ENCODE data around the gene PBX1.
A peak's percentile ranks its signal among the peaks of the same experiment; 100 is the strongest.

The PBX1 gene

DNA sequence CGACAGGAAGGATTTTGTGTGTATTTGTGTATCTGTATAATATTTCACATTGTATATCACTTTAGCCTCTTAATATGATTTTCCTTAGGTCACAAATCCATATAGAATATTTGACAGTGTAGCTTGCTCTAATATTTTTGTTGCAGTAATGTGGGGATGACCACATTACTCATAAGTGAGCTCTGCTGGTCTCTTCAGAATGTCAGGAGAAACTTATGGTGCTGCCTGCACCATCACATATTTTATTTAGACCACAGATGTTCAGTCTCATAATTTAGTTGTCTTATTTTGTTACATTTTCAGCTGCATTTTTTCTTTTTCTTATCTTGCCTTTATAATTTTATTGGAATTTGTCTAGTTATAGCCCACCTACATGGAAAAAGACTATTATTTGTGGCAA, 205.3 kb downstream of the PBX1 start:
- DNase-seq: no peak

DNA sequence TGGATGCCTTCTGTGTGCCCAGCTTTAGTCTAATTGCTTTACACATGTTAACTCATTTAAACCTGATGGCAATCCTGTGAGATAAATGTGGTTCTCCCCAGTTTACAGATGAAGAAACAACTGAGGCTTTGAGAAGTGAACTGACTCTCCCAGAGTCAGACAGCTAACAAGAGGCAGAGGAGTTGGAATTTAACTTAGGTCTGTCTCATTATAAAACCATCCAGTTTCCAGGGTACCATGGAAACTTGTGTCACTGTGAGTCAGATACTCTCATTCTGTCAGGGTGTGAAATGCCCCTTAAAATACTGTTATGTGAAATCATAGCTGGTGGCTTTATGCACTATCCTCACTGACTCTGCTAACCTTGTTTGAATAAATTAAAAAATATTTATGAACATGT, 206.6 kb downstream of the PBX1 start:
- no peak for DNase-seq

DNA sequence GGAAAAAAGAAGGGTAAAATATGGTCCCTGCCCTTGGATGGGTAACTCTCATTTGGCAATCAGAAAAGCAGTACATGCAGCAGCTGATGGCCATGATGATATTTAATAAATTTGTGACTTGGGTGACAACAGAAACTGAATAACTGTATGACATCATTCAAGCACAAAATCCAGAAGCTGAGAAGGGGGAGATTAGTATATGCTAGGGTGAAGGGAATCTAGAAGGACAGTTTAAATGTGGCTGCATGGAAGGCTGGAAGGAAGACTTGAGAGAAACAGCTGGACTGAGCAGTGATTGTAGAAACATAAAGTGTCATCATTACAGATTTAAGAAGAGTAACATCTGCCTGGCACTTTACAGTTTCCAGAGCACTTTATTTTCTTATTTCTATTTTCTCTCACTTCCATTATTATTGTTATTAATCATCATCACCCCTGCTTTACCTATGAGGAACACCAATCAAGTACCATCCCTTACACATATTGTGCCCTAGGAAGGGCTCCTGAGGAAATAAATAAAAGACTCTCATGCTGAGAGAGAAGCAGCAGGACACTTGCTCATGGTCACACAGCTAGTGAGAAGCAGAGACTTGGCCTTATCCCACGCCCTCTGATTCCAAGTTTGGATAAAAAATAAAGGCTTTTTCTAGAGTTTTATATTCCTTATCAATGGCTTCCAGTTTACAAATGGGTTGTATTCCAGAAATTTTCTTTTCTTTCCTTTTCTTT, 207.2 kb downstream of the PBX1 start:
- no peak for DNase-seq

DNA sequence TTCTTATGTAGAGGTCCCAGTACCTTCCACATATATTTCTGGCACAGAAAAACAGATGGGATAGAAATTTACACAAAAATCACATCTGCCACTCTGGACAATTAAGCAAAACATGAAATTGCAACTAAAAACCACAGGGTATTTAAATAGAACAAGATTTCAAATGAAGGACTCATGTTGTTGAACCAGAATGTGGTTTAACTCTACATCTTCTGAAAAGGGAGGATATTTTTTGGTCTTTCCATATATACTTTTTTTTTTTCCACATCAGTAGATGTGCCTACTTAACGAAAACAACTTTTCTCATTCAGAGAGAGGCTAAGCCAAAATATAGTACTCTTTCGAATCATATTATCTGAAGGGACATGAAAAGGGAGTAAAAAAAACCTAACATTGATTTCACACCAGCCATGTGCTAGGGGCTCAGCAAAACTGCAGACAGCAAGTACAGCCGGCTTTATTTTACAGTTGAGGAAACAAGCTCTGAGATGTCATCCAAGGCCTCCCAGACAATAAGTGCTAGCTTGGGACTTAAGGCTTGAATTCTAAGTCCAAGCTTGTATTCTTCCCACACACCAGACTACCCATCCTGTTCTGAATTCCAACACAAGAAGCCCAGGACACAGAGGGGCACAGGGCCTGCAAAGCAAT, 208.9 kb downstream of the PBX1 start:
- no peak for DNase-seq

DNA sequence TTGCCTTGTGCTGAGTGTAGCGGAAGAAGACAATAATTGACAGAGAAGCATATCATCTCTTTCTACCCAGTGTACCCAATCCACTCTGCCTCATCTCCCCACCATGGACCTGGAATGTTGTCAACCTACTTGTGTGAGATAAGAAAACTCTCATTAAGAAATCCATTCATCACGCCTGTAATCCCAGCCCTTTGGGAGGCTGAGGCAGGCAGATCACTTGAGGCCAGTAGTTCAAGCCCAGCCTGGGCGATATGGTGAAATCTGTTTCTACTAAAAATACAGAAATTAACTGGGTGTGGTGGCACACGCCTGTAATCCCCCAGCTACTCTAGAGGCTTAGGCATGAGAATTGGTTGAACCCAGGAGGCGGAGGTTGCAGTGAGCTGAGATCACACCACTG, 209.6 kb downstream of the PBX1 start:
- no peak for DNase-seq

- DNase-seq: no peak
Measured at GRCh38 chr1:164769486-164770130, 210.6 kb downstream of the PBX1 start.

DNA sequence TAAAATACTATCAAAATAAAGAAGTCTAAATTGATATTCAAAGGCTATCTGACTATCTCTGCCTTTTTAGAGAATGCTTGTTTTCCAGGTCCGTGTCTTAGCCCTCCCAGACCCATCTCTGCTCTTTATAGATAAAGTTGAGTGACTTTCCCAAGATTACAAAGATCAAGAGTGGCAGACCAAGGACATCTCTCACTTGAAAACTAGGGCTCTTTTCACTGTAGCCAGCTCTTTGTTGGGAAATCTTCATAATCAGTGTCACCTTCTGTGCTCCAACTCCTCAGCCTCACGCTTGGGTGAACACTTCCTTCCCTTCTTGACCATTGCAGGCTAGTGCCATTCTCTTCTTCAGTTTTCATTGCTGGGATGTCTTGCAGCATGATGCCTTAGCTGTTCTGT, 211.1 kb downstream of the PBX1 start:
- DNase-seq: no peak

- DNase-seq: no peak
Measured at GRCh38 chr1:164771041-164771618, 212.1 kb downstream of the PBX1 start.

GRCh38 chr1:164771619-164772361, 212.8 kb downstream of the PBX1 start:
- DNase-seq: no peak

DNA sequence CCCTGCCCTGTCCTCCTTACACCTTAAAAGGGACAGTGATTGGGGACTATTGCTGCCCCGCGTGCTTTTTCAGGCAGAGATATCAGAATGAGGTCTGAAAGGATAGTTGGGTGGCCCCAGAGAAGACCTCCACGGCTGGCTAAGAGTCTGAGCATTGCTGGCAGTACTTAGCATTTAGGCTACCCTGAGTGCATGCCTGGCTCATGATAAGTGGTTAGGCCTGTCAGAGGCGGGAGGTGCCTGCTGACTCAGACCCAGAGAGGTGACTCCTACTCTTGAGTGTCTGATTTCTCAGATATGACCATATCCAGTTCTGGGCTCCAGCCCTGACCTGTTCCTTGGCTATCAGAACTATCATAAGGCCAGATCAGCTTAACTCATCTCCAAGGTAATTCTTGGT, 213.7 kb downstream of the PBX1 start:
- DNase-seq: peak in 1 of 2 experiments; percentile 34

DNA sequence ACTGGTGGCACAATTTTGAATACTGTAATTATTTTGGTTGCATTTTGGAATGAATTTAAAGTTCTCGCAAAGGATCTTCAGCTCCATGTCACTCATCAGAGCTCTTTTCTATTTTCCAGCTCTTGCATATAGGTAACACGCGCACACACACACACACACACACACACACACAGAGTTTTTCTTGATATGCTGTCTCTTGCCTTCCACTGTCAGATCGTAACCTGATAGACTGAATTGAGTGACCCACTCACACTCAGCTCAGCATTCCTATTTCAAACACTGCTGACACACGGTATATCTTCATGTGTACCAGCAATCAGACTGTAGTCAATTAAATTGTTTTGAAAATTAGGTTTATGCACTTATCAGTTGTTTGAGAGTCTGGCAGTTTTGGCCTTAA, 214.1 kb downstream of the PBX1 start:
- DNase-seq: no peak

DNA sequence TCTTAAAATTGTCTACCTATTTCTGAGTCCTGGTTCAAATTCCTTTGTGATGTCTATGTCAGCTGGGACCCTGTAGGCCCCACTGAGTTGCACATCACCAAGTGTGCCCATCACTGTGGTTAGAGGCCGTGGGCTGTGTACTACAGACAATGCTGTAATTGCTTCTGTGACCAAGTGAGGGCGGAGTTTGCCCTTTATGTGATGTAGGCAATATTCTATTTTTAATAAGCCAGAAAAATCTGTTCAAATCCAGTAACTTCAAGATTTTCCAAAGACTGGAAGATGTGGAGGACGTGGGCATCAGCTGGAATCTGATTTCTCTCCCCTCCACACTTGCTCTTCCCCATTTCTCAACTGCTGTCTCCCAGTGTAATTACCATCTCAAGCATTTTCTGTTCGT, 215.4 kb downstream of the PBX1 start:
- DNase-seq: no peak

- no peak for DNase-seq
Measured at GRCh38 chr1:164774819-164775654, 216.1 kb downstream of the PBX1 start.

DNA sequence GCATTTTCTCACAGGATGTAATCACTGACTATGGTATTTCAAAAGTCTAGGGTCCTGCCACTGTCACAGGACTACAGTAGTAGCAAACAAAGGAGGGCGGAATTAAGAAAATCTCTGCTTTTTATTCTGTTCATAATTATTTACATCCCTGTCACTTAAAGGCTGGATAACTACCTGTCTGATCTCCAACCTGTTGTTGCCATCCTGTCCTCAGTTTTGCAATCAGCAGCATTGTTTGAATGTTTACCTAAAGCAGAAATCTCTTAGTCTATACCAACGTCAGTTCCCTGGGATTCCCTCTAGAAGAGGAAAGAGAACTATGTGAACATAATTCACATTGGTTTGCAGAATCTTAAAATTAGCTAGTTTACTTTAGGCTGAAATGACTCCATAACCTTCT, 218.5 kb downstream of the PBX1 start:
- DNase-seq: no peak

GRCh38 chr1:164779376-164779775, 220.4 kb downstream of the PBX1 start:
- no peak for DNase-seq

DNA sequence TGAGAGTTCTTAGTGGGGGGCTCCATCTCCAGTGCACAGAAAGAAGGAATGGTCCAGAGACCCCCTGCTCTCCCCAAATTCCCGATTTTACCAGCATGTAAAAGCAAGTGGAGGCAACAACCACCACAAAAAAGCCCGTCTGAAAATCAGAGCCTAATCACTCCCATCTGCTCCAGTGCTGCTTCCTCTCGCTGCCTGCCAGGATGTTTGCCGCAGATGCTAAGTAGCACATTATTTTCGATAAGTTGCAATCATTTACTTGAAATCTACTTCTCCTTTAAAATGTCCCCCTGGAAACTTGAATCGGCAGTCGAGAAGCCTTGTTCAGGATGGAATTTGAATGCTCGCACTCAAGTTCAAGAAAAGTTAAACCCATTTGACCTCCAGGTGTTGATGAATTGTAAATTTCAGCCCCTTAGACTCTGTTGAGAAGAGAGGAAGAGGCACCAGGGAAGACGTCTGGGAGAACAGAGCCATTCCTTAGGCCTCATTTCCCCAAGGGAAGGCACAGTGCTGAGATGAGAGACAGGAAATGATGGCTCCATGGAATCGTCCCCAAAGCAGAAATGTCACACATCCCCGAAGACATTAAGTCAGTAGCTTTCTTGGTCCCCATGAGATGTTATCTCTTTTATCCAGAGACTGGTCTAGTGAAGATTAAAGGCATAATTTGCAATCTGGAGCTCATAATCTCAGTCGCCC, 221.3 kb downstream of the PBX1 start:
- DNase-seq: no peak

DNA sequence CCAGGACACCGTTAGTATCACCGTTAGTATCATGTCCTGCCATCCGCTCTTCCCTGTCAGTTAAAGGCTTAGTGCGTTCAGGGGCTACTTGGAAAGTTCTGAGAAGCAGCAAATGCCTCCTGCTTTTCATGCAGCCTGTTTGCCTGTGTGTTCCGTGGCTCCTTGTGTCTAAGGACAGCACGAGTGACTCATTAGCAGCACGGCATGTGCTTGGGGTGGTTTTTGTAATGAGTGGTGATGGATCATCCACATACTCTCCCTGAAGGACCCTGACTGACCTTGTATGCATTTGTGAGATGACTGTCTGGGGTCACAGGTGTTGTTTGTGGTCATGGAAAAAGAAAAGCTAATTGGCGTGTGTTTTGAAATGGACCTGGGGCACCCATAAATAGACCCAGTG, 221.9 kb downstream of the PBX1 start:
- DNase-seq: no peak

GRCh38 chr1:164781972-164782371, 223.0 kb downstream of the PBX1 start:
- DNase-seq: no peak

GRCh38 chr1:164783778-164784555, 225.0 kb downstream of the PBX1 start:
- DNase-seq: no peak

GRCh38 chr1:164784960-164785359, 226.0 kb downstream of the PBX1 start:
- no peak for DNase-seq
